ENCODE measurements around the gene SPNS1.

SPNS1 gene

GRCh38 chr16:29007730-29008593 lies 33.4 kb downstream of the SPNS1 start:
- no peak for TF ChIP-seq CTCF (IDR thresholded peaks at IDR 0.05; ENCODE audit: low read depth, low read length)
- DNase-seq (ENCODE audit: extremely low read depth, low read depth): no peak

- no peak for TF ChIP-seq CTCF (IDR thresholded peaks at IDR 0.05; ENCODE audit: low read depth, low read length)
- no peak for DNase-seq (ENCODE audit: extremely low read depth, low read depth)
Measured at GRCh38 chr16:29009050-29009837, 34.7 kb downstream of the SPNS1 start.

- TF ChIP-seq CTCF (IDR thresholded peaks at IDR 0.05; ENCODE audit: low read depth, low read length): no peak
- DNase-seq (ENCODE audit: extremely low read depth, low read depth): no peak
Measured at GRCh38 chr16:29009838-29010166, 35.2 kb downstream of the SPNS1 start.

DNA sequence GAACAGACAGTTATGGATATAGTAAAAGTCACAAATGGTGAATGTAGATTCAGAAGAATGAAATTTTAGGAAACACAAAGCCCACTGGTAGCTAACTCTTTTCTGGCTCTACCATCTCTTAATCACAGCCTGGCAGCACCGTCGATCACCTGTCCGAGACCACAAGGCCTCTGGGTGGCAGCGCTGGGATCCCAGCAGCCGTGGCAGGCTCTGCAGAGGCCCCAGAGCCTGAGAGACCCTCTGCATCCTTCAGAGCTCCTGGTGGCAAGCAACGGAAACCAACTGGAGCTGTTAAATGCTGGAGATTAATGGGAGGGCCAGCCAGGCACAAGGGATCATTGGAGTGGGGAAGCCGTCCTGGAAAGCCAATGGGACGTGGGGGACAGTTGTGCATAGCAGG lies 36.5 kb downstream of the SPNS1 start:
- TF ChIP-seq CTCF (IDR thresholded peaks at IDR 0.05; ENCODE audit: low read depth, low read length): no peak
- no peak for DNase-seq (ENCODE audit: extremely low read depth, low read depth)

GRCh38 chr16:29011851-29012250 lies 37.3 kb downstream of the SPNS1 start:
- no peak for DNase-seq (ENCODE audit: extremely low read depth, low read depth)
- TF ChIP-seq CTCF (IDR thresholded peaks at IDR 0.05; ENCODE audit: low read depth, low read length): no peak

DNA sequence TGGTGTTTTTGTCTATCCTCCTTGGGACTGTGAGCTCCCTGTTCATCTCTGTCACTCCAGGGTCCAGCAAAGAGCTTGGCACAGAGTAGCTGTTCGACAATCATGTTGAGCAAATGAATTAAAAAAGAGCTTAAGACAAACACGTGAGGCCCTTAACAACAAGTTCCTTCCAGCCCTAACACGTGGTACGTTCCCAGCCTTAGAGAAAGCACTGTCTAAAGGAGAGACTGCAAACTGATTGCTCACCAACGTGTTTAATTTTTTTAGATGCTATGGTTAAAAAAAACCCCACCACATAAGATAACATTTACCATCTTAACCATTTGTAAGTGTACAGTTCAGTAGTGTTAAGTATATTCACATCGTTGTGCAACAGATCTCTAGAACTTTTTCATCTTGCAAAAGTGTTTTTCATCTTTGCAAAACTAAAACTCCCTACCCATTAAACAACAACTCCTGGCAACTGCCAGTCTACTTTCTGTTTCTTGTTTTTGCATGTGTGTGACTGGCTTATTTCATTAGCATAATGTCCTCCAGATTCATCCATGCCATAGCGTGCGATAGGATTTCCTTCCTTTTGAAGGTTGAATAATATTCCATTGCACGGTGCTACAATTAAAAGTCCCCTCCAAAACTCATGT lies 38.5 kb downstream of the SPNS1 start:
- no peak for TF ChIP-seq CTCF (IDR thresholded peaks at IDR 0.05; ENCODE audit: low read depth, low read length)
- no peak for DNase-seq (ENCODE audit: extremely low read depth, low read depth)
